Measurements from ENCODE around the gene MFN1.

MFN1 gene

DNA sequence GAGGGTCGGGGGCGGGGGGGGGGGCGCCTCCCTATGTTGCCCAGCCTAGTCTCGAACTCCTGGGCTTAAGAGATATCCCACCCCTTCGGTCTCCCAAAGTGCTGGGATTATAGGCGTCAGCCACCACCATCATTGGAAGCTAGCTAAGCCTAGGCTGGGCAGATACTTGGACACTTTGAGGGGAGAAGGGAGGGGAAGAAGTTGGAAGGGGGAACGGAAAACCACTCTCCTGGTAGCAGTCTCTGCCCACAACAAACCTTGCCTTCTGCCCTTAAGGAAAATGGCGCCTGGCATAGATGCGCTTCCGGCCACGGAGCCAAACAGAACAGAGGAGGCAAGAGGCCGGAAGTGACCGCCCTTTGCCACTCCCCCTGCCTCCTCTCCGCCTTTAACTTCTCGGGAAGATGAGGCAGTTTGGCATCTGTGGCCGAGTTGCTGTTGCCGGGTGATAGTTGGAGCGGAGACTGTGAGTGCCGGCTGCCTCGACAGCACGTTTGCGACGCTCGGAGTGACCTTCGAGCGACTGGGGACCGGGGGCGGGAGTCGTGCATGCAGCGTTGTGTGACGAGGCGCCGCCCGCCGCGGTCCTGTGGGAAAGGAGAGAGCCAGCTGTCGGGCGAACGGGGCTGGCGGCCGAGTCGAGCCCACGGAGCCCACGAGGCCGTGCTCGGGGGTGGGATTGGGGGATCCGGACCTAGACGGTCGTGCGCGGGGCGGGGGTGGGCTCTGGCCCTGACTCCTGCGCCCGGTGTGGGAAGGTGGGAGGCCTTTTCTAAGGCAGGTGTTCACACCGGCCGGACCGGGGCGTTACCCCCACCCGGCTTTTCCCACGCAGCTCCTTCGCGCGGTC is at the start of gene MFN1:
Gene MFN1, plus strand, starts transcription at position 365 of the 850 bp plus-strand sequence. CDS start 1,143 bp downstream, outside the sequence.
- TF ChIP-seq, protein P1, sequence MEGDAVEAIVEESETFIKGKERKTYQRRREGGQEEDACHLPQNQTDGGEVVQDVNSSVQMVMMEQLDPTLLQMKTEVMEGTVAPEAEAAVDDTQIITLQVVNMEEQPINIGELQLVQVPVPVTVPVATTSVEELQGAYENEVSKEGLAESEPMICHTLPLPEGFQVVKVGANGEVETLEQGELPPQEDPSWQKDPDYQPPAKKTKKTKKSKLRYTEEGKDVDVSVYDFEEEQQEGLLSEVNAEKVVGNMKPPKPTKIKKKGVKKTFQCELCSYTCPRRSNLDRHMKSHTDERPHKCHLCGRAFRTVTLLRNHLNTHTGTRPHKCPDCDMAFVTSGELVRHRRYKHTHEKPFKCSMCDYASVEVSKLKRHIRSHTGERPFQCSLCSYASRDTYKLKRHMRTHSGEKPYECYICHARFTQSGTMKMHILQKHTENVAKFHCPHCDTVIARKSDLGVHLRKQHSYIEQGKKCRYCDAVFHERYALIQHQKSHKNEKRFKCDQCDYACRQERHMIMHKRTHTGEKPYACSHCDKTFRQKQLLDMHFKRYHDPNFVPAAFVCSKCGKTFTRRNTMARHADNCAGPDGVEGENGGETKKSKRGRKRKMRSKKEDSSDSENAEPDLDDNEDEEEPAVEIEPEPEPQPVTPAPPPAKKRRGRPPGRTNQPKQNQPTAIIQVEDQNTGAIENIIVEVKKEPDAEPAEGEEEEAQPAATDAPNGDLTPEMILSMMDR (IDR thresholded peaks at IDR 0.05; ENCODE audit: insufficient read depth, low read depth, low read length, missing control alignments), result no peak
- H3K4me3 ChIP-seq (ENCODE audit: low read depth, low read length), result peak within 1 kb of the TSS; percentile 89
- DNase-seq (ENCODE audit: low read depth), result peak; percentile 95

DNA sequence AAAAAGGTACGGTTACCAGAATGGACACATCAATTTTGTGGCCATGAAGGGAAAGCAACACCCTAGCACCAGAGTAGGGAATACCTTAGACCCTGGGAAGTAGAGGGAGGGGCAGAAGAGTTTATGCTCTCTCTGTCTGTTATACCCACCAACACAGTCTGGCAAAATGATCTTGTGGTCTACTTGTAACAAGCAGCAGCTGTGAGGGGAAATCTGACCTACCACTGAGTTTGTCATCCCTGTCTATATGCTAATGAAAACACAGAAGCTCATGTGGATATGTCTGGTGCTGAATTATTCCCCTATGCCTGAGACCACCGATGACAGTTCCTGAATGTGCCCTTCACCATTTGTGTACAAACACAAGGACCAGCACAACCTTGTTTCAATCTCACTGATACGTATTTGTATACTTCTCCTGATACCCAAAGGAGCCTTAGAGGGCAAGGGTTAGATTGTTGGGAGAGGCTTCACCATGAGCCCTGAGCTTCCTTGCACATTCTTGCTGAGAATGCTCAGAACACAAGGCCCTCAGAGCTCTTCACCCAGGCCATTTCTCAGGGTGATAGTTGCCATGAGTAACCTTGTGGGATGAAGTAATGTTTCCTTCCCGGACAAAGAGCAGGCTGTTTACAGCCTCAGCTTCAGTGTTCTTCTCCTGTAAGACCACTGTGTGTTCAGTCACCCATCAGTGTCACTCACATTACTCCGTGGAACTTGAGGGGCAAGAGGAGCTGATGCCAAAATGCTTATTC is 49.4 kb upstream of the MFN1 start:
- no peak for DNase-seq (ENCODE audit: low read depth)
- H3K4me3 ChIP-seq (ENCODE audit: low read depth, low read length), result no peak overlapping the region
- TF ChIP-seq, protein P1 (IDR thresholded peaks at IDR 0.05; ENCODE audit: insufficient read depth, low read depth, low read length, missing control alignments), result no peak

DNA sequence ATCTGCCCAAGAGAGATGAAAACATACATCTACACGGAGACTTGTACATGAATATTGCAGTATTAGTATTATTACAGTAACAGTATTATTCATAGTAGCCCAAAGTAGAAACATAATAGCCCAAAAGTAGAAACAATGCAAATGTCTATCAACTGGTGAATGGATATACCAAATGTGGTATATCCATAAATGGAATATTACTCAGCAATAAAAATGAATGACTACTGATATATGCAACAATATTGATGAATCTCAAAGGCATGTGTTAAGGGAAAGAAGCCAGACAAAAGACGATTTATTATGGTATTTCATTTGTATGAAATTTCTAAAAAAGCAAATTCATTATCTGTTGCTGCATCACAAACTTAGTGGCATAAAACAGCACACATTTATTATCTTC is 48.2 kb upstream of the MFN1 start:
- TF ChIP-seq, protein P1 (IDR thresholded peaks at IDR 0.05; ENCODE audit: insufficient read depth, low read depth, low read length, missing control alignments), result no peak
- no peak for DNase-seq (ENCODE audit: low read depth)
- H3K4me3 ChIP-seq (ENCODE audit: low read depth, low read length), result no peak overlapping the region

DNA sequence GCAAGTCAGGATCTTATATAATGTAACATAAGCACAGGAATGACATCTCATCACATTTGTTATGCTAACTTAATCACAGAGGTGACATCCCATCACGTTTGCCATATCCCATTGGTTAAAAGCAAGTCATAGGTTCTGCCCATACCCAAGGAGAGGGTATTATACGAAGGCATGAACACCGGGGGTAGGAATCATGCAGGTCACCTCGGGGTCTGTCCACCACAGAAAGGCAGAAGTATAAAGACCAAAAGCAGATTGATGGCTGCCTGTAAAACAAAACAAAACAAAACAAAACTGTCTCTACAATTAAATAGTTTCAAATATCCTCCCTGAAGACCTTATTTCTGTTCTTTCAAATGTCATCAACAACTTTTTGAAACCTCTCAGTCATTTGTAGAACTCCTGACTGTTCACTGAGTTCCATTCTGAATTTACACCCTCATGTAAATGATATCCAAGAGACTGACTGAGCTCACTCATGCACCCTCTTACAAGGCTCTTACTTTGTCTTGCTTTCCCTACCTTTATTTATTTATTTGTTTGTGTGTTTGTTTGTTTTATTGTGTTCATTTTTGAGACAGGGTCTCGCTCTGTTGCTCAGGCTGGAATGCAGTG is 47.4 kb upstream of the MFN1 start:
- peak; percentile 52 for DNase-seq (ENCODE audit: low read depth)
- TF ChIP-seq, protein P1 (IDR thresholded peaks at IDR 0.05; ENCODE audit: insufficient read depth, low read depth, low read length, missing control alignments), result no peak
- H3K4me3 ChIP-seq (ENCODE audit: low read depth, low read length), result no peak overlapping the region

DNA sequence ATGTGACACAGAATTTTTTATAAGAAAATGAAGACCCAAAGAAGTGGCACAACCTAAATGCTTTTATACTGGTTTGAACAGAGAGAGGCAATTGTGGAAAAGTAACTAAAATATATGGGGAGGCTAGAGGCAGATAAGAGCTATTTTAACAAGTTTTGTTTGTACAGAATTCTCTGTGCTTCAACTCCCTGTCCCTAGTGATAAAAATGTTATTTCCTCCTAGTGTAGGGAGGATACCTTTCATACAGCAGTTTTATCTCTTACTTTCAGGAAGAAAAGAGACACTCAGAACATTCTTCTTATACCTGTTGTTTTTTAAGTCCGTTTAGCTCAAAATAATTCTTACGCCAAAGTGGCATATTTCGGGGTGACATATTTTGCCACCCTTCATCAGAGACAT is 45.9 kb upstream of the MFN1 start:
- DNase-seq (ENCODE audit: low read depth), result no peak
- TF ChIP-seq, protein P1 (IDR thresholded peaks at IDR 0.05; ENCODE audit: insufficient read depth, low read depth, low read length, missing control alignments), result no peak
- no peak overlapping the region for H3K4me3 ChIP-seq (ENCODE audit: low read depth, low read length)

DNA sequence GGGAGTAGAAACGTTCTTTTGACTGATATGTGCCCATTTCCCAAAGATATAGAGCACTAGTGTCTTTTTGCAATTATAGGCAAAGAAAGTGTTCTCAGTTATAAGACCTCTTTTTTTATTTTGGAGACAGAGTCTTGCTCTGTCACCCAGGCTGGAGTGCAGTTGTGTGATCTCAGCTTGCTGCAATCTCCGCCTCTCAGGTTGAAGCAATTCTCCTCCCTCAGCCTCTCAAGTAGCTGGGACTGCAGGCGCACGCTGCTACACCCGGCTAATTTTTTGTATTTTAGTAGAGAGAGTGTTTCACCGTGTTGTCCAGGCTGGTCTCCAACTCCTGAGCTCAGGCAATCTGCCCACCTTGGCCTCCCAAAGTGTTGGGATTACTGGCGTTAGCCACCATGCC is 45.4 kb upstream of the MFN1 start:
- H3K4me3 ChIP-seq (ENCODE audit: low read depth, low read length), result no peak overlapping the region
- DNase-seq (ENCODE audit: low read depth), result no peak
- TF ChIP-seq, protein P1 (IDR thresholded peaks at IDR 0.05; ENCODE audit: insufficient read depth, low read depth, low read length, missing control alignments), result no peak
